ENCODE data around the gene FGD6. TPM values are rescaled to one million over a fixed set of nuclear protein-coding genes. Genes with fewer than 3 reads are reported as not detected.
"Not testable (repeated sequence)": the region's sequence is repeated elsewhere in the genome, so short reads cannot be mapped to it uniquely, and the experiment has no call there.

FGD6 gene
- total and polyA plus RNA-seq, 3 donors from 2014 or later: 4.8 to 13.6 (median 13.1) TPM

GRCh38 chr12:95107362-95107761 is 109.9 kb downstream of the FGD6 start:
- Histone ChIP-seq H3K27ac (no peak overlapping the region), H3K4me3 (no peak overlapping the region)

GRCh38 chr12:95105540-95105939 is 111.7 kb downstream of the FGD6 start:
- Histone ChIP-seq H3K4me3 (no peak overlapping the region), H3K4me1 (peaks cover 2% of the 10 kb centered on the region), H3K27me3 (no peaks in the 10 kb centered on the region), H3K9me3 (no peaks in the 10 kb centered on the region), H3K27ac (no peak overlapping the region), H3K36me3 (ENCODE audit: low read depth, missing control alignments) (no peaks in the 10 kb centered on the region)
- intact Hi-C loops (cut with DNase I; ENCODE audit: low total_unique reads): no loop called here
- no peak for DNase-seq
- TF ChIP-seq POLR2A (IDR thresholded peaks at IDR 0.05): no peak
- WGBS, 2 donors: 93% methylated on average over 8 of the region's 8 CpGs

More at GRCh38 chr12:95107362-95107761, 109.9 kb downstream of the FGD6 start:
- no peak for DNase-seq
- no peaks in the 10 kb centered on the region for H3K27me3 ChIP-seq
- H3K4me1 ChIP-seq: no peaks in the 10 kb centered on the region
- TF ChIP-seq, protein P1, sequence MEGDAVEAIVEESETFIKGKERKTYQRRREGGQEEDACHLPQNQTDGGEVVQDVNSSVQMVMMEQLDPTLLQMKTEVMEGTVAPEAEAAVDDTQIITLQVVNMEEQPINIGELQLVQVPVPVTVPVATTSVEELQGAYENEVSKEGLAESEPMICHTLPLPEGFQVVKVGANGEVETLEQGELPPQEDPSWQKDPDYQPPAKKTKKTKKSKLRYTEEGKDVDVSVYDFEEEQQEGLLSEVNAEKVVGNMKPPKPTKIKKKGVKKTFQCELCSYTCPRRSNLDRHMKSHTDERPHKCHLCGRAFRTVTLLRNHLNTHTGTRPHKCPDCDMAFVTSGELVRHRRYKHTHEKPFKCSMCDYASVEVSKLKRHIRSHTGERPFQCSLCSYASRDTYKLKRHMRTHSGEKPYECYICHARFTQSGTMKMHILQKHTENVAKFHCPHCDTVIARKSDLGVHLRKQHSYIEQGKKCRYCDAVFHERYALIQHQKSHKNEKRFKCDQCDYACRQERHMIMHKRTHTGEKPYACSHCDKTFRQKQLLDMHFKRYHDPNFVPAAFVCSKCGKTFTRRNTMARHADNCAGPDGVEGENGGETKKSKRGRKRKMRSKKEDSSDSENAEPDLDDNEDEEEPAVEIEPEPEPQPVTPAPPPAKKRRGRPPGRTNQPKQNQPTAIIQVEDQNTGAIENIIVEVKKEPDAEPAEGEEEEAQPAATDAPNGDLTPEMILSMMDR (IDR thresholded peaks at IDR 0.05): no peak
- TF ChIP-seq POLR2A (IDR thresholded peaks at IDR 0.05): no peak
- 90% methylated on average over 7 of the region's 7 CpGs for WGBS, 2 donors
- H3K9me3 ChIP-seq: no peaks in the 10 kb centered on the region
- H3K36me3 ChIP-seq (ENCODE audit: low read depth, missing control alignments): no peaks in the 10 kb centered on the region
- intact Hi-C loops (cut with DNase I; ENCODE audit: low total_unique reads): no loop called here

DNA sequence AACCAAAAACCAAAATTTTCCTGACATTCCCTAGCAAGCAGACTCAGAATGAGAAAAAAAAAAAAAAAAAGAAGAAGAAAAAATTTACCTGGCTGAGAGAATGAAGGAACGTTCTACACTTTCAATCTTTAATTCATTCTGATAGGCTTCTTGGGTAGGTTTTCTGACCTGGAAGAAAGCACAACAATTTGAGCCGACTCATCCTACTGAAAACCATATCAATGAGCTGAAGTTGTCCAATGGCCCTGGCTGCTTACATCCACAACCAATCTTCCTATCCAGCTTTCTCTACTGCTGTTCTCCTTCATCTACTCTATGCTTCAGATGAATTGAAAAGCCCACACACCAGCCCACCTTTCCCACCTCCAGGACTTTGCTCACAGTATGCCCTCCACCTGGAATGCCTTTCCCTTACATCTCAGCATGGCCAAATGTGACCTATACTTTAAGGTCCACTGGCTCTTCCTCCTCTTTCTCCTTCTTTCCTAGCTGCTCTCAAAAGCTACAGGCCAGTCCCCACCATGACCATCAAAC is 112.3 kb downstream of the FGD6 start:
- no peak for DNase-seq
- no peaks in the 10 kb centered on the region for H3K9me3 ChIP-seq
- TF ChIP-seq, protein P1 (IDR thresholded peaks at IDR 0.05): no peak
- no peak for TF ChIP-seq POLR2A (IDR thresholded peaks at IDR 0.05)
- H3K4me1 ChIP-seq: peaks cover 7% of the 10 kb centered on the region
- no peaks in the 10 kb centered on the region for H3K27me3 ChIP-seq
- no peak overlapping the region for H3K4me3 ChIP-seq
- H3K27ac ChIP-seq: no peak overlapping the region
- intact Hi-C loops (cut with DNase I; ENCODE audit: low total_unique reads): no loop called here
- H3K36me3 ChIP-seq (ENCODE audit: low read depth, missing control alignments): no peaks in the 10 kb centered on the region
- WGBS, 2 donors: 95 to 97% methylated on average over 2 of the region's 2 CpGs

GRCh38 chr12:95102916-95103671 is 114.2 kb downstream of the FGD6 start:
- Histone ChIP-seq H3K36me3 (ENCODE audit: low read depth, missing control alignments) (no peaks in the 10 kb centered on the region), H3K27me3 (no peaks in the 10 kb centered on the region), H3K9me3 (no peaks in the 10 kb centered on the region), H3K4me1 (peaks cover 7% of the 10 kb centered on the region), H3K4me3 (no peak overlapping the region), H3K27ac (no peak overlapping the region)
- no peak for DNase-seq
- no peak for TF ChIP-seq POLR2A (IDR thresholded peaks at IDR 0.05)
- TF ChIP-seq, protein P1 (IDR thresholded peaks at IDR 0.05): no peak
- intact Hi-C loops (cut with DNase I; ENCODE audit: low total_unique reads): no loop called here
- 91 to 93% methylated on average over 8 of the region's 8 CpGs for WGBS, 2 donors

GRCh38 chr12:95101957-95102356 is 115.3 kb downstream of the FGD6 start:
- H3K9me3 ChIP-seq; H3K4me3 ChIP-seq; H3K4me1 ChIP-seq; DNase-seq; H3K27ac ChIP-seq; intact Hi-C loops (cut with DNase I; ENCODE audit: low total_unique reads); H3K36me3 ChIP-seq (ENCODE audit: low read depth, missing control alignments); H3K27me3 ChIP-seq: not testable (repeated sequence)
- 91% methylated on average over 5 of the region's 5 CpGs for WGBS, 2 donors

Data from testis (tissue), 3 donors.